Measurements from ENCODE around the gene GIMAP8.

Gene GIMAP8

DNA sequence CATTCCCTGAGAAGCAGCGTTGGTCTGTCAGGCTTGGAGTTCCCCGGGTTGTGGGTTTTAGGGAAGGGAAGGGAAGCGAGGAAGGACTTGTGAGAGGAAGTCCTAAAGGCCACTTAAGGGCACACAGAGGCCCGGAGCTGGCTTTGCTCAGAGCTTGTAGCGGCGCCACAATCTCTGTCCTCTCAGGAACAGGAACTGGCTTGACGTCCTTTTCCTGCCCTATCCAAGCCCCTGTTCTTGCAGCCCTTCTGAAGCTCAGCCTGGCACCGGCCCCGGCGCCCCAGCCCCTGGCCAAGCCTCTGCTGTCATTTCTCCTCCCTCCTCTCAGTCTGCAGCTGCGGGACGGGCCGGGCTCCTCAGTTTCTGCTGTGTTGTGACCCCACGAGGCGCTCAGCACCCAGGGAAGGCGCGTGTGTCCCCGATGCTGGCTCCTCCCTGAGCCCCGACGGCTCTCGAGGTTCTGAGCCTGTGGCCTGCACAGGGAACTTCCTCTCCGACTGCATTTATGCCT lies at the start of gene GIMAP8:
GIMAP8 (plus strand) TSS at position 140 of the 511 bp plus-strand sequence. CDS start 16,069 bp downstream, outside the sequence.
- DNase-seq (ENCODE audit: extremely low spot score): peak; percentile 50
- POLR2A ChIA-PET: no interaction called here
- CTCF ChIA-PET: interaction anchor here (0.6 to 2.8 kb wide), 4 partner anchors 19 to 329 kb away, joined by 3 to 12 read pairs (median 4); no protein-coding TSS in a partner anchor
- TF ChIP-seq, protein P1, sequence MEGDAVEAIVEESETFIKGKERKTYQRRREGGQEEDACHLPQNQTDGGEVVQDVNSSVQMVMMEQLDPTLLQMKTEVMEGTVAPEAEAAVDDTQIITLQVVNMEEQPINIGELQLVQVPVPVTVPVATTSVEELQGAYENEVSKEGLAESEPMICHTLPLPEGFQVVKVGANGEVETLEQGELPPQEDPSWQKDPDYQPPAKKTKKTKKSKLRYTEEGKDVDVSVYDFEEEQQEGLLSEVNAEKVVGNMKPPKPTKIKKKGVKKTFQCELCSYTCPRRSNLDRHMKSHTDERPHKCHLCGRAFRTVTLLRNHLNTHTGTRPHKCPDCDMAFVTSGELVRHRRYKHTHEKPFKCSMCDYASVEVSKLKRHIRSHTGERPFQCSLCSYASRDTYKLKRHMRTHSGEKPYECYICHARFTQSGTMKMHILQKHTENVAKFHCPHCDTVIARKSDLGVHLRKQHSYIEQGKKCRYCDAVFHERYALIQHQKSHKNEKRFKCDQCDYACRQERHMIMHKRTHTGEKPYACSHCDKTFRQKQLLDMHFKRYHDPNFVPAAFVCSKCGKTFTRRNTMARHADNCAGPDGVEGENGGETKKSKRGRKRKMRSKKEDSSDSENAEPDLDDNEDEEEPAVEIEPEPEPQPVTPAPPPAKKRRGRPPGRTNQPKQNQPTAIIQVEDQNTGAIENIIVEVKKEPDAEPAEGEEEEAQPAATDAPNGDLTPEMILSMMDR (IDR thresholded peaks at IDR 0.05; ENCODE audit: control extremely low read depth, extremely low read depth, low read depth, missing control alignments): no peak

DNA sequence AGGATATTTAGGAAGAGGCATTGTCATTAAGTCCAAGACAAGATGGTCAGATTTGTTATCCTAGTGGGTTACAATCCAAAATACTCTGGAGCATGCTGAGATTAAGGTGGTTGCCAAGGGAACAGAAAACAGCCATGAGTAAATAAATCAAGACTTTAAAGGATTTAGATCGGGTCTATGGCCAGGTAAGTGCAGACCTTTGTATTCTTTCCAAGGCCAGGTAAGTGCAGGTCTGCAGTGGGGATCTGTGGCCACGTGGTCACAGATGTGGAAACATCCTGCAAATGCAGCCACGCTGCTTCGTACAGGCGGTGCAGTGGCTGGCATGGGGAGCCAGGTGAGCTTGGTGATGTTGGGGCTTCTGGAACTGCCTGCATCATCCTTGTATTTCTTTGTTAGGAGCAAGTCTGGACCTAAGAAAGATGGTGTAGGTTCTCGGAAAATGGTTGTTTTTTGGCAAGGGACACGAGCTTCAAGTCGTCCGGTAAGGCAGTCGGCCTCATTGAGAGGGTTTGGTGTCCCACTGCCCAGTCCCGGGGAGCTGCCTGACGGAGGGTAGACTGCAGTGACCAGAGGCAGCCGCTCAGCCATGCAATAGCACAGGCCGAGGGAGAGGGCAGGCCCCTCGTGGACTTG lies 49.5 kb upstream of the GIMAP8 start:
- TF ChIP-seq, protein P1 (IDR thresholded peaks at IDR 0.05; ENCODE audit: control extremely low read depth, extremely low read depth, low read depth, missing control alignments): no peak
- DNase-seq (ENCODE audit: extremely low spot score): no peak
- CTCF ChIA-PET: interaction anchor here (0.7 to 2.6 kb wide), 8 partner anchors 9 to 45 kb away, joined by 3 to 8 read pairs (median 3); no protein-coding TSS in a partner anchor
- POLR2A ChIA-PET: no interaction called here

DNA sequence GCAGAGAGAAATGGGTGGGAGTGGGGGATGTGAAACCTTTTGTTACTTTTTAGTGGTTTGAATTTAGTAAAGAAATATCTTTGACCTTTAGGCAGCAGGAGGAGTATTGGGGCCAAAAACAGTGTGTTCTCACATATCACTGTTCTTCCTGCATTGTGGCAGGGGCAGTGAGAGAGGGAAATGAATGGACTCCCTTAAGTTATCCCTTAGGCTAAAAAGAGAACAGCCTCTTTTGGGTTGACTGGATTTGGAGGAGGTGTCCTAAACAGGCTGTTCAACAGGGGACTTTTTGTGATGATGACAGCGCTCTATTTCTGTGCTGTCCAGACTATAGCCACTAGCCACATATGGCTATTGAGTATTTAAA lies 49.0 kb upstream of the GIMAP8 start:
- ChIA-PET CTCF (interaction anchor here (0.7 to 2.6 kb wide), 7 partner anchors 9 to 24 kb away, joined by 3 to 8 read pairs (median 3); no protein-coding TSS in a partner anchor), POLR2A (no interaction called here)
- TF ChIP-seq, protein P1 (IDR thresholded peaks at IDR 0.05; ENCODE audit: control extremely low read depth, extremely low read depth, low read depth, missing control alignments): no peak
- DNase-seq (ENCODE audit: extremely low spot score): peak; percentile 45

DNA sequence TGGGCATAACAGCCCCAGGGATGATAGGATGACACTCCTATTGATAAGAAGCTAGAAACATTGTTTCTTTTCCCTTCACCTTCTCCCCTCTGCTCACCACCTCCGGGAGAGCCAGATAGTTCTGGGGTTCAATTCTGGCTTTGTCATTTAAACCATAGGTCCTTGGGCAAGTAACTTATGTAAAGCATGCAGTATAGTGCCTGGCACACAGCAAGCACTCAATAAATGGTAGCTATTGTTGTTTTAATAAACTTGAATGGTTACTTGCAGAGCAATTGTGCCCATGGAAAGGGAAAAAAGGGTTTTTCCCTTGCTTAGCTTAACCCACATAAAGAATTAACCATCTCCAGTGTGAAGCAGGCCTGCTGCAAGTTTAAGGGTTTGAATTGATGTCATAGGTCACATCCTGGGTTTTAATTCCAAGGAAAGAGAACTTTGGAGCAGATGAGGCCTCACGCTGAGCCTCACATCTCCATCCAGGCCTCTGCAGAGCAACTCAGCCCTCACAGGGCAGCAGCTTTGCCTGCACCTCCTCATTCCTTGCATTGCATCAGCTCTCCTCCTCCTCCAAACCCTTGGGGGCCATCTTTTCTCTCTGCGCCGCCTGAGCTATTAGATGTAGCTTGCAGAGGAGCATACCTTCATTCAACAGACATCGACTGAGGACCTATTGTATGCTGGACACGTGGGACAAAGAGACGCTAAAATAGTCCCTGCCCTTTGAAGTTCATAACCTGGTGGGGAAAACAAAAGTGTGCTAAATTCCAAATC lies 48.4 kb upstream of the GIMAP8 start:
- ChIA-PET CTCF (interaction anchor here (0.7 to 2.6 kb wide), 8 partner anchors 8 to 47 kb away, joined by 3 to 8 read pairs (median 4); no protein-coding TSS in a partner anchor), POLR2A (no interaction called here)
- TF ChIP-seq, protein P1 (IDR thresholded peaks at IDR 0.05; ENCODE audit: control extremely low read depth, extremely low read depth, low read depth, missing control alignments): no peak
- DNase-seq (ENCODE audit: extremely low spot score): no peak

DNA sequence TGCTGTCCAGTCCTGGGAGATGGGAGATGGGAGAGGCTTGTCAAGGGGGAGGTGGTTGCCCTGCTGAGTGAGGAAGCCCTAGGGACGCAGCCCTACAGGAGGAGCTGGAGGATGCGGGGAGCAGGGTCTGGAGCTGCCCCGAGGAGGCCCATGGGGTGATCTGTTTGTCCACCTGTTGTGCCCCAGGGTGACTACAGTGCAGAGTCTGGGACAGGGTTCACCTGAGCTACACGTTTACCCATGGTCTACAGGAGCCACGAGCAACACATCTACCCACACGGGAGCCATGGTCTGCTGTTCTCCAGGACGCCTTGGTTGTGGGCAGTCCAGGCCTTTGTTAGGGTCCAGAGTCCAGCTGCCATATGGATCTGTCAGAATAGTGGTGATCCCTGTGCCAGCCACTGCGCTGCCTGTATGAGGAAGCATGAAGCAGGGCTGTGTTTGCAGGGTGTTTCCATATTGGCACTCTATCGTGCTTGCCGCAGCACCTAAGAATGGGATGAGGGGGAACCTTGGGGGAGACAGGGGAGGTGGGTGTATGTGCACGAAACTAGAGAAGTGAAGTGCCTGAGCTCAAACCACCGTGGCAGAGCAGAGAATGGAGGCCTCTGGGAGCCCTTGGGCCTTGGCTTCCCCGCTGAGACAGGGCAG lies 47.6 kb upstream of the GIMAP8 start:
- DNase-seq (ENCODE audit: extremely low spot score): no peak
- TF ChIP-seq, protein P1 (IDR thresholded peaks at IDR 0.05; ENCODE audit: control extremely low read depth, extremely low read depth, low read depth, missing control alignments): no peak
- POLR2A ChIA-PET: no interaction called here
- CTCF ChIA-PET: interaction anchor here (0.9 to 2.1 kb wide), 5 partner anchors 9 to 46 kb away, joined by 3 to 7 read pairs (median 5); no protein-coding TSS in a partner anchor

Data from GM10248 (cell line).